IPS-18c (cell line): ENCODE results near the gene DYRK4.
A peak's percentile ranks its signal among the peaks of the same experiment; 100 is the strongest.

ENCODE experiments used
- H3K4me3 ChIP-seq: 2 replicates; pipeline ENCODE4 v1.7.0; 2013; ENCODE audit warnings: low read depth, mild to moderate bottlenecking, low read length, moderate library complexity; ENCODE audit not compliant: insufficient read depth
- H3K9me3 ChIP-seq: one replicate; pipeline ENCODE4 v1.6.1; 2013; ENCODE audit warnings: mild to moderate bottlenecking, low read length, moderate library complexity; ENCODE audit not compliant: control insufficient read depth, insufficient read depth

Gene DYRK4

GRCh38 chr12:4591180-4591687 lies 29.2 kb downstream of the DYRK4 start:
- no peak overlapping the region for H3K4me3 ChIP-seq
- H3K9me3 ChIP-seq, result no peaks in the 10 kb centered on the region

DNA sequence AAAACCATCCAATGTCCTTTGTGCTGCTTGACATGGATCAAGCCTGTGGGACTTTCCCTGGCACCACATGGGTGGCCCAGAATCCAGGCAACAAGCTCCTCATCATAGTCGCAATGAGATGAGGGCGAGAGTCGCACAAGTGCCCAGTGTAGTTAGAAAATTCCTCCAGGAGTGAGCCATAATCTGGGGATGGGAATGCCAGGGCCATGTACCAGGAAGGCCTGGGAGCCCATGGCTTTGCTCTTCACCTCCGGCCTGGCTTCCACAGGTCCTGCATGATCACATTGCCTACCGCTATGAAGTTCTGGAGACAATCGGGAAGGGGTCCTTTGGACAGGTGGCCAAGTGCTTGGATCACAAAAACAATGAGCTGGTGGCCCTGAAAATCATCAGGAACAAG lies 33.9 kb downstream of the DYRK4 start:
- H3K4me3 ChIP-seq, result no peak overlapping the region

DNA sequence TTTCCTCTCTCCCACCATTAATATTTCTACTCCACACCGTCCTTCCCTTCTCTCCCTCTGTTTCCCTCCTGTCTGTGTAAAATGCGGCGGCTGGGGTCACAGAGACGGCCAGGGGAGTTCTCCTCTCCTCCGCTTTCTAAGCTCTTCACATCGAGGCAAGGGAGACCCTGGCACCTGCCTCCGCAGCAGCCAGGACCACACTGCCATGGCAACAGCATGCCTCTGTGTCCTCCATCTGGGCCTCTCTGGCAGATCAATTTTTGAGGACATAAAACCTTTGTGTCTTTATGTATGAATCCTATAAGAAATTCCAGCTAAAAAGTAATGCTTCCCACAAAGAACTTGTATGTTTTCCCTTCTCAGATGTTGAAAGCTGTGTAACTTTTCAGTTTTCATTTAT lies 41.4 kb downstream of the DYRK4 start:
- H3K9me3 ChIP-seq, result no peaks in the 10 kb centered on the region
- no peak overlapping the region for H3K4me3 ChIP-seq

More for the DNA sequence above, 33.9 kb downstream of the DYRK4 start:
- H3K9me3 ChIP-seq, result peaks cover 2% of the 10 kb centered on the region

GRCh38 chr12:4603946-4604345 lies 41.9 kb downstream of the DYRK4 start:
- H3K9me3 ChIP-seq, result no peaks in the 10 kb centered on the region
- H3K4me3 ChIP-seq, result no peak overlapping the region

GRCh38 chr12:4604684-4605193 lies 42.7 kb downstream of the DYRK4 start:
- Histone ChIP-seq H3K9me3 (no peaks in the 10 kb centered on the region), H3K4me3 (peak overlapping the region; percentile 77)

GRCh38 chr12:4607056-4607455 lies 45.0 kb downstream of the DYRK4 start:
- Histone ChIP-seq H3K4me3 (no peak overlapping the region), H3K9me3 (no peaks in the 10 kb centered on the region)

DNA sequence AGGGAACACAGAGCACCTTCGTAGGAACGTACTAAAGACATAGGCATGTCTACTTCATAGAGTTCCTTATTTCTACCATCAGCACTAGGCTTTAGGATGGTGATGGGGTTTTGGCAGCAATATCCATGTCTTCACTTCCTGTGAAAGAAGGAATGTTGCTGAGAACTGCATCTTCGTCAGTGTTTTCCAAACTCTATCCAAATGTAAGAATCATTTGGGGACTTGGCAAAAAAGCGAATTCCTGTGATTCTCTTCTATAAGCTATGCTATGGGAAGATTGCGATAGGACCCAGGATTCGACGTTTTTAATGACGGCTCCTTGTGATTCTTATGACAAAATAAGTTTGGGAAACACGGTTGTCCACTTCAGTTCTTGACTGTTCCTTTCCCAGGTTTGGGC lies 47.1 kb downstream of the DYRK4 start:
- no peak overlapping the region for H3K4me3 ChIP-seq
- H3K9me3 ChIP-seq, result no peaks in the 10 kb centered on the region

GRCh38 chr12:4610481-4610880 lies 48.5 kb downstream of the DYRK4 start:
- no peaks in the 10 kb centered on the region for H3K9me3 ChIP-seq
- no peak overlapping the region for H3K4me3 ChIP-seq

- no peaks in the 10 kb centered on the region for H3K9me3 ChIP-seq
- no peak overlapping the region for H3K4me3 ChIP-seq
These were observed 53.7 kb downstream of the DYRK4 start for GRCh38 chr12:4615667-4616066.

DNA sequence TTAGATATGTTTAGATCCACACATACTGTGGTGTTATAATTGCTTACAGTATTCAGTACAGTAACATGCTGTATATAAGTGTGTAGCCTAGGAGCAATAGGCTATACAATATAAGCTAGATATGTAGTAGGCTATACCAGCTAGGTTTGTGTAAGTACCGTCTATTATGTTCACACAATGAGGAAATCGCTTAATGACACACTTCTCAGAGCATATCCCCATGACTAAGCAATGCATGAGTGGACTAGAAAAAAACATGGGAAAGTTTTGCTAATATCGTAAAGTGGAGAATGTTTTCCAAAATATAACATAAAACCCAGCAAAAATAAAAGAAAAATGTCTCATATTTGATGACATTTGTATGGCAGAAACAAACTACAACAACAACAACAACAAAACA lies 59.5 kb downstream of the DYRK4 start:
- no peak overlapping the region for H3K4me3 ChIP-seq
- H3K9me3 ChIP-seq, result no peaks in the 10 kb centered on the region

GRCh38 chr12:4626543-4626942 lies 64.5 kb downstream of the DYRK4 start:
- Histone ChIP-seq H3K9me3 (no peaks in the 10 kb centered on the region), H3K4me3 (no peak overlapping the region)

DNA sequence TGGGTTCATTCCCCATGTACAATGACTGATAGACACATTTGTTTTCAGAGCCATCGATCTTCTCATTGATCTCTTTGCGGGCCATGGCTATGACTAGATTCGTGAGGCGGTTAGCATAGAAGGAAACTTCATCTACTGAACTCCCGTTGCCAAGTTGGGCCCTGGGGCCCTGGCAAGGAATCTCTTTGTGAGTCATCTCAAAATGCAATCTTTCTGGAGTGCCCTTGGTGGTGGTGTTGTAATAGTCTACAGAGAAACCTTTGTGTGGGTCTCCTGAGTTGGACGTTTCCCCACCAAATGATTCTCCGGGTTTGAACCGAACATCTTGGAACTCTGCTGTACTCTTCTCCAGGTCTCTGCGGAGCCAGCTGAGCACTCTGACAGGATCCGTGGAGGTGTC lies 66.4 kb downstream of the DYRK4 start:
- Histone ChIP-seq H3K4me3 (no peak overlapping the region), H3K9me3 (no peaks in the 10 kb centered on the region)

DNA sequence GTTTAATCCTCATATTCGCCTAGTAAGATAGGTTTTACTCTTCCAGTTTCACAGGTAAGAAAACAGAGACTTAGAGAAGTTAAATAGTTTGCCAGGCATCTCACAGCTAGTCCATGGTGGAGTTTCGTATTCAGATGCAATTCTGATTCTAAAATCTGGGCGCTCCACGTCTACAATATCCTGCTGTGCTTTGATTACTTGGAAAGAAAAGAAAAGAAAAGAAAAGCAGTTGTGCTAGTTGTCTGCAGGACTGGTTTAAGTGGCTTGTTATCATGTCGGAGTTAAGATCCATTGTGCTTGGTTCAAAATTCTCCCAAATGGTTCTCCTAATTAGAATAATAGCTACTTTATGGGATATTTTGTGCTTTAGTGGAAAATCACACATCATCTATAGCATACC lies 68.3 kb downstream of the DYRK4 start:
- Histone ChIP-seq H3K4me3 (no peak overlapping the region), H3K9me3 (no peaks in the 10 kb centered on the region)

GRCh38 chr12:4643747-4644146 lies 81.7 kb downstream of the DYRK4 start:
- Histone ChIP-seq H3K9me3 (no peaks in the 10 kb centered on the region), H3K4me3 (no peak overlapping the region)

- Histone ChIP-seq H3K9me3 (no peaks in the 10 kb centered on the region), H3K4me3 (no peak overlapping the region)
These were observed 83.0 kb downstream of the DYRK4 start for GRCh38 chr12:4645023-4645422.

DNA sequence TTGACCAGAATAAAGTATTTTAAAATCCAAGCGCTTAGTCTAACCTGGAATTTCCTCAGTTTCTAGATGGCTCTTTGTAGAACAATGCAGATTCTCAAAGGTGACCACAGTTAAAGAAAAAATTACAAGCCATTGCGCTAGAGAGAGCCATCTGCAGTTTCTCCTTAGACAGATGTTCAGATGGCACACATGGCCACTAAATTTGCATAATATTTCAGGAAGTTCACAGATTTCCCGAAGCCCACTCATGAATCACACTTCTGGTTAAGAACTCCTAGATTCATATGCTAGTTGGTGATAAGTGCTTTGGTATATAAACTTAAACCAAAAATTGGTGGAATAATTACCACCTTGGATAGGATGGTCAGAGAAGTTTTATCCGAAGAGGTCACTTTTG lies 86.1 kb downstream of the DYRK4 start:
- Histone ChIP-seq H3K4me3 (peak overlapping the region; percentile 88), H3K9me3 (no peaks in the 10 kb centered on the region)

DNA sequence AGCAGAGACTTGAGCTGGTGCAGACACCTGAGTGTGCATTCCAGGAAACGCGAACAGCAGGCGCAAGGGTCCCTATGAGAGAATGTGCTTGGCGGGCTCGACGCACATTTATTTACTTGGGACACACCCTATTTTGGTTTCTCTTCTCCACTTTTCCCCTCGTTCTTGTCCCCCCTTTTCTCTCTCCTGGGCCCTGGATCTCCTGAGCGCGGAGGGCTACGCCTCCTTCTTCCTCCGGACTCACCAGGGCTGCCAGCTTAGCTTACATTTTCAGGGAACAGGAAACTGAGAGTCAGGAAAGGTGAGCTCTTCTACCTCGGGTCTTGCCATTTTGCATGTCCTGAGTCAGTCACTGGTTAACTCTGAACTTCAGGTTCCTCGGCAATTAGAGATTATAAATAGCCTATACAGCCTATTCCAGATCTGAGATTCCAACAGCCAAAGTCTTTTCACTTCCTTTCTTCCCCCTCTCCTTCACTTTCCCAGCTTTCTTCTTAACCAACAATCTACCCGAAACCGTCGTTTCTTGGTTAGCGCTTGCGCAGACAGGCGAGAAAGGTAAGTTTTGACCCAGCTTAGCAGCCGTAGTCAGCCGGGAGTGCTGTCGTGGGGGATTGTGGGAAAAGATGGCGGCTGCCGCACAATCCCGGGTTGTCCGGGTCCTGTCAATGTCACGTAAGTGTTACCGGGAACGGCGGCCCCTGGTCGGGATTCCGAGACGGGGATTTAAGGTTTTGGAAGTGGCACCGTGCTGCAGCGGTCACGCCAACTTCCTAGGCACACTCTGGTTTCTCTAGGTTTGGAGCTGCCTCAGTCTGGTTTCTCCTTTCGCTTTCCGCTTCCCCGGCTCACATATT lies 86.7 kb downstream of the DYRK4 start, which contains the start of the genes AKAP3 and NDUFA9:
Gene AKAP3 (minus strand): TSS at position 551 of the 857 bp plus-strand sequence. CDS start 10,855 bp downstream, outside the sequence.
Gene NDUFA9 (plus strand): TSS at position 614 of the 857 bp plus-strand sequence. CDS start 13 bp downstream, at position 627.
- peak within 1 kb of the TSS; percentile 88 for H3K4me3 ChIP-seq
- H3K9me3 ChIP-seq, result no peaks in the 10 kb centered on the region

- Histone ChIP-seq H3K4me3 (peak overlapping the region; percentile 88), H3K9me3 (no peaks in the 10 kb centered on the region)
These were observed 87.3 kb downstream of the DYRK4 start for GRCh38 chr12:4649358-4649661.
